ENCODE data around the gene DYSF. TPM values are rescaled to one million over a fixed set of nuclear protein-coding genes. Genes with fewer than 3 reads are reported as not detected.

Gene DYSF
- total RNA-seq, 1 donor from 2014 or later, result 21.8 TPM

GRCh38 chr2:71613953-71614925, 160.9 kb downstream of the DYSF start:
- DNase-seq (ENCODE audit: low spot score) (peak; percentile 36), ATAC-seq (no peak)
- intact Hi-C loops (cut with DNase I), result no loop called here

- ATAC-seq, result peak; percentile 87
- peak; percentile 81 for DNase-seq (ENCODE audit: low spot score)
- intact Hi-C loops (cut with DNase I), result no loop called here
These were observed 161.8 kb downstream of the DYSF start for GRCh38 chr2:71614976-71615766.

- DNase-seq (ENCODE audit: low spot score) (peak; percentile 40), ATAC-seq (no peak)
- intact Hi-C loops (cut with DNase I), result no loop called here
These were observed 162.7 kb downstream of the DYSF start for GRCh38 chr2:71615767-71616730.

- DNase-seq (ENCODE audit: low spot score) (peak; percentile 46), ATAC-seq (no peak)
- intact Hi-C loops (cut with DNase I), result no loop called here
These were observed 163.9 kb downstream of the DYSF start for GRCh38 chr2:71617266-71617665.

- intact Hi-C loops (cut with DNase I), result no loop called here
- no peak for ATAC-seq
- DNase-seq (ENCODE audit: low spot score), result peak; percentile 51
These were observed 165.2 kb downstream of the DYSF start for GRCh38 chr2:71618327-71619113.

- ATAC-seq, result no peak
- DNase-seq (ENCODE audit: low spot score), result peak; percentile 52
- intact Hi-C loops (cut with DNase I), result no loop called here
These were observed 165.9 kb downstream of the DYSF start for GRCh38 chr2:71619230-71619741.

- intact Hi-C loops (cut with DNase I), result no loop called here
- ATAC-seq (peak; percentile 57), DNase-seq (ENCODE audit: low spot score) (peak; percentile 46)
These were observed 166.8 kb downstream of the DYSF start for GRCh38 chr2:71620116-71620515.

- ATAC-seq, result no peak
- intact Hi-C loops (cut with DNase I), result no loop called here
- DNase-seq (ENCODE audit: low spot score), result peak; percentile 31
These were observed 167.5 kb downstream of the DYSF start for GRCh38 chr2:71620851-71621251.

- intact Hi-C loops (cut with DNase I), result no loop called here
- ATAC-seq, result no peak
- no peak for DNase-seq (ENCODE audit: low spot score)
These were observed 175.9 kb downstream of the DYSF start for GRCh38 chr2:71629273-71629672.

GRCh38 chr2:71629771-71630453, 176.6 kb downstream of the DYSF start:
- ATAC-seq (no peak), DNase-seq (ENCODE audit: low spot score) (no peak)
- intact Hi-C loops (cut with DNase I), result no loop called here

- DNase-seq (ENCODE audit: low spot score), result no peak
- no peak for ATAC-seq
- intact Hi-C loops (cut with DNase I), result no loop called here
These were observed 177.3 kb downstream of the DYSF start for GRCh38 chr2:71630454-71631328.

GRCh38 chr2:71631411-71631931, 178.1 kb downstream of the DYSF start:
- DNase-seq (ENCODE audit: low spot score), result no peak
- ATAC-seq, result peak; percentile 28
- intact Hi-C loops (cut with DNase I), result no loop called here

GRCh38 chr2:71633086-71633485, 179.7 kb downstream of the DYSF start:
- intact Hi-C loops (cut with DNase I), result no loop called here
- ATAC-seq, result no peak
- DNase-seq (ENCODE audit: low spot score), result no peak

- ATAC-seq (no peak), DNase-seq (ENCODE audit: low spot score) (no peak)
These were observed 181.2 kb downstream of the DYSF start for GRCh38 chr2:71634567-71634966.

GRCh38 chr2:71635798-71636197, 182.4 kb downstream of the DYSF start:
- intact Hi-C loops (cut with DNase I), result no loop called here
- no peak for DNase-seq (ENCODE audit: low spot score)
- ATAC-seq, result no peak

More at GRCh38 chr2:71634567-71634966, 181.2 kb downstream of the DYSF start:
- intact Hi-C loops (cut with DNase I), result no loop called here

- ATAC-seq (peak; percentile 46), DNase-seq (ENCODE audit: low spot score) (no peak)
- intact Hi-C loops (cut with DNase I), result no loop called here
These were observed 183.8 kb downstream of the DYSF start for GRCh38 chr2:71637168-71637567.

All from sciatic nerve (tissue), 2 donors.